HG03095 (cell line): ENCODE data around the gene GPBAR1.
"Not testable (repeated sequence)": the region's sequence is repeated elsewhere in the genome, so short reads cannot be mapped to it uniquely, and the experiment has no call there.

Source experiments
- ATAC-seq: cut with Tn5 transposase; IDR thresholded peaks from one replicate; pipeline ENCODE4 v1.9.1; 2021; ENCODE audit warnings: moderate library complexity; ENCODE audit not compliant: unreplicated experiment

Gene GPBAR1

DNA sequence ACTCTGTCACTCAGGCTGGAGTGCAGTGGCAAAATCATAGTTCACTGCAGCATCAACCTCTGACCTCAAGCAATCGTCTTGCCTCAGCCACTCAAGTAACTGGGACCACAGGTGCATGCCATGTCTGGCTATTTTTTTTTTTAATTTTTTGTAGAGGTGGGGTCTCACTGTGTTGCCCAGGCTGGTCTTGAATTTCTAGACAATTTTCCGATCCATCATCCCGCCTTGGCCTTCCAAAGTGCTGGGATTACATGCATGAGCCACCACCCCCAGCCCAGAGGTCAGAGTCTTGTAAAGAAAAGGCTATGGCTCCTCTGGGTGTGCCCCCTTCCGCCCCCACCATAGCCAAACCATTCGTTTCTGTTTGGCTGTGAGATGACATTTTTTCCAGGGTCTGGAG is 44.6 kb downstream of the GPBAR1 start:
- no peak for ATAC-seq

DNA sequence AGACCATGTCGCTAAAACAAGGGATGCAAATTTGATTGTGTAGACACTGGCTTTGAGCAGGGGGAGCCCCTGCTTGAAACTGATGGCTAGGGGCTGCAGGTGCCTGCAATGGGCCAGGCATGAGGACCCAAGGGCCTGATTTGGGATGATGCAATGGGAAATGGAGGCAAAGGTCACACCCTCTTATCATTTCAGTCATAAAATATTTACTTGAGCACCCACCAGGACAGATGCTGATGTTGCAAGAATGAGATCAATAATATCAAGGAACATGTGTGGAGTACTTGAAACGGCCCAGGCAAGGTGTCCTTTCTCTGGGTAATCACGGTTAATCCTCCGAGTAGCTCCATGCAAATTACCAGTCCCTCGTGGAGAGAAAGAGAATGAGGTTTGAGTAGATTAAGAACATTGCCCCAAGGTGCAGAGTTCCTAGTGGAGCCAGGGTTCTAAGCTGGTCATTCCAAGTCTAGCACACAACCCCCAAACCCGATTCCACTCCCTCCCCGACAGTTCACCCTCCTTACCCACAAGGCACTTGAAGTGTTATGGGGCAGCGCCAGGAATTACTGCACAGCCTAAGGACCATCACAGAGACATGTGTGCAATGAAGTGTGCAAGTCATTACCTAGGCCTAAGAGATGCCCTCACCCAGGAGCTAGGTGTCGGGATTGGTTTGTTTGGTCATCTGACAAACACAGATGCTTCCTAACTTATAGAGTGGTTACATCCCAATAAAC is 45.5 kb downstream of the GPBAR1 start:
- ATAC-seq: no peak

DNA sequence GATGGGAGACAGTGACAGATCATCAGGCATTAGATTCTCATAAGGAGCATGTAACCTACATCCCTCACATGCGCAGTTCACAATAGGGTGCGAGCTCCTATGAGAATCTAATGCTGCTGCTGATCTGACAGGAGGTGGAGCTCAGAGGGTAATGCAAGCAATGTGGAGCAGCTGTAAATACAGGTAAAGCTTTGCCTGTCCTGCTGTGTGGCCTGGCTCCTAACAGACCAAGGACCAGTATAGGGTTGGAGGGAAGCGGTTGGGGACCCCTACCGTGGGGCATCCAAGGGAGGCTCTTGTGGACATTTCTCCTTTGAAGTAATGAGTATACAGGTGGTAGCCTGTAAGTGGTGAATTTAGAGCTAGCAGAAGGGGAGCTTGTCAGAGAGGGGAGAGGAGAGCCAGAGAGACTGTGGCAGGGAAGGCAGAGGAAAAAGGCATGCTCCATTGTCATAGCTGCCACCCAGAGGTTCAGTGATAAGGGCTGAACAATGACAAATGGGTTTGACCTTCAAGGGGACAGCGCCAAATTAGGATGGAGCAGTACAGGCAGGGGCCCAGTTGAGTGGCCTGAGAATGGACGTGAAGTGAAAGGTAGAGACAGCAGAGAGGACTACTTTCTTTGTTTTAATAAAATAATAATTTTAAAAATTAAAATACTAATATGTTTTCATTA is 46.7 kb downstream of the GPBAR1 start:
- no peak for ATAC-seq

DNA sequence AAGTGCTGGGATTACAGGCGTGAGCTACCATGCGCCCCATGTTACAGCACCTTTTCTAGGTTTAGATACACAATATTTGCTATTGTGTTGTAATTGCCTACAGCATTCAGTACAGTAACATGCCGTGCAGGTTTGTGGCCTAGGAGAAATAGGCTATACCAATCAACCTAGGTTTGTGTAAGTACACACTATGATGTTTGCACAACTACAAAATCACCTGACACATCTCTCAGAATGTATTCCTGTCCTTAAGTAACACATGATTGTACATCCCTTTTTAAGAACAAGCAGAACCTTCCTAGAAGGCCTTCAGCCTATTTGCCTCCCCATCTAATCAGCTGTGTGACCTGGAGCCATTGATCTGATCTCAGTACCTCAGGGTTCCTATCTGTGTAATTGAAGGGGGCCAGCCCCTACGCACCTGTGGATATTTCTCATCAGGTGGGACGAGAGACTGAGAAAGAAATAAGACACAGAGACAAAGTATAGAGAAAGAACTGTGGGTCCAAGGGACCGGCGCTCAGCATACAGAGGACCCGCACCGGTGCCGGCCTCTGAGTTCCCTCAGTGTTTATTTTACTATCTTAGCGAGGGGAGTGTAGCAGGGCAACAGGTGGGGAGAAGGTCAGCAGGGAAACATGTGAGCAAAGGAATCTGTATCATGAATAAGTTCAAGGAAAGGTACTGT is 50.2 kb downstream of the GPBAR1 start:
- no peak for ATAC-seq

DNA sequence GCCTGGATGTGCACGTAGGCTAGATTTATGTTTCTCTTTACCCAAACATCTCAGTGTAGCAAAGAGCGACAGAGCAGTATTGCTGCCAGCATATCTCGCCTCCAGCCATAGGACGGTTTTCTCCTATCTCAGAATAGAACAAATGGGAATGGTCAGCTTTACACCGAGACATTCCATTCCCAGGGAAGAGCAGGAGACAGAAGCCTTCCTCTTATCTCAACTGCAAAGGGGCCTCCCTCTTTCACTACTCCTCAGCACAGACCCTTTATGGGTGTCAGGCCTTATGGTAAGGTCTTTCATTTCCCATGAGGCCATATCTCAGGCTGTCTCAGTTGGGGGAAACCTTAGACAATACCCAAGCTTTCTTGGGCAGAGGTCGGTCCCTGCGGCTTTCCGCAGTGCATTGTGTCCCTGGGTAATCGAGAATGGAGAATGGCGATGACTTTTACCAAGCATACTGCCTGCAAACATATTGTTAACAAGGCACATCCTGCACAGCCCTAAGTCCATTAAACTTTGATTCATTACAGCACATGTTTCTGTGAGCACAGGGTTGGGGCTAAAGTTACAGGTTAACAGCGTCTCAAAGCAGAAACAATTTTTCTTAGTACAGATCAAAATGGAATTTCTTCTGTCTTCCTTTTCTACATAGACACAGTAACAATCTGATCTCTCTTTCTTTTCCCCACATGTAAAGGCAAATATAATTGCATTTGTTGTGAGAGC is 50.9 kb downstream of the GPBAR1 start:
- ATAC-seq: not testable (repeated sequence)

DNA sequence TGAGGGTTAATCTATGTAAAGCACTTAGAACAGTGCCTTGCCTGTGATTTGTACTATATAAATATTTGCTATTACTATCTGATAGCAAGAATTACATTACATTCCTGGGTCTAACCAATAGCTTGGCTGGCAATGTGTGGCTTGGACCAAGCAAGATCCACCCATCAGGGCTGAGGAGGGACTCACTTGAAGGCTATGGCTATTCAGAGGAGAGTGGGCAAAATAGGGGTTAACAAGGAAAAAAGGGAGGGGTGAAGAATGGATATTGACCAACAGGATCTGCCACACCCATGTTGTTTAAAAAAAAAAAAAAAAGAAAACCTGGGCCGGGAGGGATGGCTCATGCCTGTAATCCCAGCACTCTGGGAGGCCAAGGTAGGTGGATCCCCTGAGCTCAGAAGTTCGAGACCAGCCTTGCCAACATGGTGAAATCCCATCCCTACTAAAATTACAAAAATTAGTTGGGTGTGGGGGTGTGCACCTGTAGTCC is 51.5 kb downstream of the GPBAR1 start:
- ATAC-seq: no peak

DNA sequence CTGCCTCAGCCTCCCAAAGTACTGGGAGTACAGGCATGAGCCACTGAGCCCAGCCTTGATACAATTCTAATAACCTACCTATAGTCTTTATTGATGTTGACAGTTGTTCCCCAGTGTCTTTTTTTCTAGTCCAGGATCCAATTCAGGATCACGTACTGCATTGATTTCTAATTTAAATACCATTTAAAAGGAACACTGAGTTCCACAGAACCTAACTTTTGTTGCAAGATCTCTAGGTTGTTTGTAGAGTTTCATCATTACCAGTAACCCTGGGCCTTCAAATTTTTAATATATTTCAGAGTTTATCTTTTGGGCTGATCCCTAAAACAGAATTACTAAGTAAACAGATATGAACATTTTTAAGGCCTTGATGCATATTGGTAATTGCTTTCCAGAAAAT is 52.5 kb downstream of the GPBAR1 start:
- ATAC-seq: no peak
